ENCODE results near the gene SERGEF. TPM values are rescaled to one million over a fixed set of nuclear protein-coding genes. Genes with fewer than 3 reads are reported as not detected.

SERGEF gene
- total RNA-seq, 4 donors from 2014 or later: 11.8 to 34.7 (median 24.5) TPM

GRCh38 chr11:17865765-17866428, 146.9 kb downstream of the SERGEF start:
- Histone ChIP-seq H3K36me3 (no peaks in the 10 kb centered on the region), H3K9me3 (no peaks in the 10 kb centered on the region), H3K27me3 (no peaks in the 10 kb centered on the region), H3K4me1 (peaks cover 0 to 3% of the 10 kb centered on the region in 2 donors), H3K27ac (no peak overlapping the region), H3K4me3 (no peak overlapping the region)
- TF ChIP-seq CTCF (IDR thresholded peaks at IDR 0.05 in 4 of 5, conservative IDR thresholded peaks at IDR 0.05 in 1 of 5): no peak
- no peak for TF ChIP-seq POLR2A (IDR thresholded peaks at IDR 0.05)
- intact Hi-C loops (cut with DNase I; ENCODE audit: low total_unique reads) (loop anchor here (10.0 kb wide), 1 partner anchor 271 kb away; no protein-coding TSS in a partner anchor), in situ Hi-C loops (cut with MboI; ENCODE audit: low sequenced_read_pairs in 4 of 4) (no loop called here)
- DNase-seq (no peak), ATAC-seq (peak in 1 of 2 donors; percentile 36)

- intact Hi-C loops (cut with DNase I; ENCODE audit: low total_unique reads) (loop anchor here (10.0 kb wide), 1 partner anchor 270 kb away; no protein-coding TSS in a partner anchor), in situ Hi-C loops (cut with MboI; ENCODE audit: low sequenced_read_pairs in 4 of 4) (no loop called here)
- Histone ChIP-seq H3K4me1 (peaks cover 0 to 3% of the 10 kb centered on the region in 2 donors), H3K9me3 (no peaks in the 10 kb centered on the region), H3K4me3 (no peak overlapping the region), H3K36me3 (no peaks in the 10 kb centered on the region), H3K27me3 (no peaks in the 10 kb centered on the region), H3K27ac (no peak overlapping the region)
- ATAC-seq (no peak), DNase-seq (no peak)
- TF ChIP-seq POLR2A (IDR thresholded peaks at IDR 0.05) (no peak), CTCF (IDR thresholded peaks at IDR 0.05 in 4 of 5, conservative IDR thresholded peaks at IDR 0.05 in 1 of 5) (peak in 1 of 5 experiments; percentile 31)
These were observed 148.3 kb downstream of the SERGEF start for GRCh38 chr11:17864478-17864941.

GRCh38 chr11:17861036-17861755, 151.7 kb downstream of the SERGEF start:
- Histone ChIP-seq H3K27me3 (no peaks in the 10 kb centered on the region), H3K36me3 (no peaks in the 10 kb centered on the region), H3K4me3 (no peak overlapping the region), H3K4me1 (peaks cover 0 to 1% of the 10 kb centered on the region in 2 donors), H3K9me3 (no peaks in the 10 kb centered on the region), H3K27ac (no peak overlapping the region)
- ATAC-seq: no peak
- intact Hi-C loops (cut with DNase I; ENCODE audit: low total_unique reads) (loop anchor here (10.0 kb wide), 1 partner anchor 266 kb away; no protein-coding TSS in a partner anchor), in situ Hi-C loops (cut with MboI; ENCODE audit: low sequenced_read_pairs in 4 of 4) (no loop called here)
- no peak for TF ChIP-seq POLR2A (IDR thresholded peaks at IDR 0.05)
- TF ChIP-seq CTCF (IDR thresholded peaks at IDR 0.05 in 4 of 5, conservative IDR thresholded peaks at IDR 0.05 in 1 of 5): no peak
- DNase-seq: no peak

- in situ Hi-C loops (cut with MboI; ENCODE audit: low sequenced_read_pairs in 4 of 4): loop anchor here in 2 of 4 donors (10.0 kb wide), 1 partner anchor 115 kb away; no protein-coding TSS in a partner anchor
- no peak overlapping the region for H3K4me3 ChIP-seq
- no peaks in the 10 kb centered on the region for H3K36me3 ChIP-seq
These were observed 153.3 kb downstream of the SERGEF start for GRCh38 chr11:17859552-17859951.

More at GRCh38 chr11:17859552-17859951, 153.3 kb downstream of the SERGEF start:
- H3K27me3 ChIP-seq: no peaks in the 10 kb centered on the region
- DNase-seq: no peak
- no peak for TF ChIP-seq POLR2A (IDR thresholded peaks at IDR 0.05)
- no peak for TF ChIP-seq CTCF (IDR thresholded peaks at IDR 0.05 in 4 of 5, conservative IDR thresholded peaks at IDR 0.05 in 1 of 5)
- no peaks in the 10 kb centered on the region for H3K9me3 ChIP-seq
- no peak for ATAC-seq
- H3K4me1 ChIP-seq: no peaks in the 10 kb centered on the region
- intact Hi-C loops (cut with DNase I; ENCODE audit: low total_unique reads): loop anchor here (5.0 kb wide), 1 partner anchor 118 kb away; no protein-coding TSS in a partner anchor
- H3K27ac ChIP-seq: no peak overlapping the region
